ENCODE results near the gene ATP5F1C. TPM values are rescaled to one million over a fixed set of nuclear protein-coding genes. Genes with fewer than 3 reads are reported as not detected.
A peak's percentile ranks its signal among the peaks of the same experiment; 100 is the strongest.
"Not testable (repeated sequence)": the region's sequence is repeated elsewhere in the genome, so short reads cannot be mapped to it uniquely, and the experiment has no call there.

ATP5F1C gene
- total RNA-seq, 1 donor from 2014 or later, result 163 TPM

DNA sequence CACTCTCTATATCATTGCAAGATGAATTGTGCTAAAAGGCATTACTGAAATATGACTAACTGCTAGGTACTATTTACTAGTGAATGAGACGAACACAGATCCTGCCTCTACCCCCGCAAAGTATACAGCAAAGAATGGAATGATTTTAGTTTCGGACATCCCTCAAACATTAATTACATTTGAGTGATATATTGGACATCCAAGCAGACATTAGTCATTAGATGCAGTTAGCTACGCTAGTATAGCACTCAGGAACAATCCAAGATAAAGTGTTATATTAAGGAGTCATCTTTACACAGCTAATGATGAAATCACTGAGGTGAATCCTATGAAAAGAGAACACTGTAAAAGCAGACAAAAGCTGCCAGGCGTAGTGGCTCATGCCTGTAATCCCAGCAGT, 23.0 kb downstream of the ATP5F1C start:
- intact Hi-C loops (cut with DNase I), result no loop called here
- no peaks in the 10 kb centered on the region for H3K27me3 ChIP-seq
- TF ChIP-seq, protein P1, sequence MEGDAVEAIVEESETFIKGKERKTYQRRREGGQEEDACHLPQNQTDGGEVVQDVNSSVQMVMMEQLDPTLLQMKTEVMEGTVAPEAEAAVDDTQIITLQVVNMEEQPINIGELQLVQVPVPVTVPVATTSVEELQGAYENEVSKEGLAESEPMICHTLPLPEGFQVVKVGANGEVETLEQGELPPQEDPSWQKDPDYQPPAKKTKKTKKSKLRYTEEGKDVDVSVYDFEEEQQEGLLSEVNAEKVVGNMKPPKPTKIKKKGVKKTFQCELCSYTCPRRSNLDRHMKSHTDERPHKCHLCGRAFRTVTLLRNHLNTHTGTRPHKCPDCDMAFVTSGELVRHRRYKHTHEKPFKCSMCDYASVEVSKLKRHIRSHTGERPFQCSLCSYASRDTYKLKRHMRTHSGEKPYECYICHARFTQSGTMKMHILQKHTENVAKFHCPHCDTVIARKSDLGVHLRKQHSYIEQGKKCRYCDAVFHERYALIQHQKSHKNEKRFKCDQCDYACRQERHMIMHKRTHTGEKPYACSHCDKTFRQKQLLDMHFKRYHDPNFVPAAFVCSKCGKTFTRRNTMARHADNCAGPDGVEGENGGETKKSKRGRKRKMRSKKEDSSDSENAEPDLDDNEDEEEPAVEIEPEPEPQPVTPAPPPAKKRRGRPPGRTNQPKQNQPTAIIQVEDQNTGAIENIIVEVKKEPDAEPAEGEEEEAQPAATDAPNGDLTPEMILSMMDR (IDR thresholded peaks at IDR 0.05), result no peak
- no peak overlapping the region for H3K4me3 ChIP-seq
- no peak overlapping the region for H3K27ac ChIP-seq
- no peaks in the 10 kb centered on the region for H3K4me1 ChIP-seq
- H3K36me3 ChIP-seq, result peaks cover 36% of the 10 kb centered on the region
- DNase-seq (no peak), ATAC-seq (no peak)
- no peaks in the 10 kb centered on the region for H3K9me3 ChIP-seq

DNA sequence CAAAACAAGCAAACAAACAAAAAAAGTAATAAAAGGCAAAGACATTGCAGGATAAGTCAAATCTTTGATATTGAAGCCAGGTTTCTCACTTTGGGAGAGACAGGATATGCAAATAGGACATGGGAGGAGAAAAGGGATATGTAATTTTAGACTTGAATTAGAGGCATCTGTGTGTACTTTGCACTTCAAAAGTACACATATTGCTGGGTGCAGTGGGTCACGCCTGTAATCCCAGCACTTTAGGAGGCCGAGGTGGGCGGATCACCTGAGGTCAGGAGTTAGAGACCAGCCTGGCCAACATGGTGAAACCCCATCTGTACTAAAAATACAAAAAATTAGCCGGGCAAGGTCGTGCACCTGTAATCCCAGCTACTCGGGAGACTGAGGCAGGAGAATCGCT, 23.8 kb downstream of the ATP5F1C start:
- H3K27me3 ChIP-seq; intact Hi-C loops (cut with DNase I); DNase-seq; H3K4me1 ChIP-seq; ATAC-seq; H3K4me3 ChIP-seq; H3K27ac ChIP-seq; H3K9me3 ChIP-seq: not testable (repeated sequence)
- peaks cover 29% of the 10 kb centered on the region for H3K36me3 ChIP-seq

DNA sequence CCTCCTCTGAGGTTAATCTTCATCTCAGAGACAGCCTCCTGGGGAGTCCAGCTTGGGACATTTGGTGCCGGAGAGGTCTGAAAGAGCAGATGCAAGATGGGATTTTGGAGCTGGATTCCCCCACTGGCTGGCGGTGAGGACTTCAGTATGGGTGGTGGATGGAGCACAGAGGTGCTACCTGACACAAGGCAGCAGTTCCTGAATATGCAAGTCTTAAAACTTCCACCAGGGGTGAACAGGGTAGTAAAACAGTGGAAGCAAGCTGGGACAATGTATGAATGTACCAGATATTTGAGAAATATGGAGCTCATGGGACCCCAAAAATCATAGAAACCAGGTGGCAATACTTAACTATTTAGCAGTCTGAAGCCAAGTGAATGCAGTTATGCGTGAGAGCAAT, 25.5 kb downstream of the ATP5F1C start:
- Histone ChIP-seq H3K9me3 (no peaks in the 10 kb centered on the region), H3K36me3 (peaks cover 12% of the 10 kb centered on the region), H3K4me1 (peaks cover 4% of the 10 kb centered on the region), H3K27me3 (no peaks in the 10 kb centered on the region), H3K4me3 (no peak overlapping the region), H3K27ac (no peak overlapping the region)
- TF ChIP-seq, protein P1 (IDR thresholded peaks at IDR 0.05), result no peak
- ATAC-seq (no peak), DNase-seq (no peak)
- intact Hi-C loops (cut with DNase I), result no loop called here

DNA sequence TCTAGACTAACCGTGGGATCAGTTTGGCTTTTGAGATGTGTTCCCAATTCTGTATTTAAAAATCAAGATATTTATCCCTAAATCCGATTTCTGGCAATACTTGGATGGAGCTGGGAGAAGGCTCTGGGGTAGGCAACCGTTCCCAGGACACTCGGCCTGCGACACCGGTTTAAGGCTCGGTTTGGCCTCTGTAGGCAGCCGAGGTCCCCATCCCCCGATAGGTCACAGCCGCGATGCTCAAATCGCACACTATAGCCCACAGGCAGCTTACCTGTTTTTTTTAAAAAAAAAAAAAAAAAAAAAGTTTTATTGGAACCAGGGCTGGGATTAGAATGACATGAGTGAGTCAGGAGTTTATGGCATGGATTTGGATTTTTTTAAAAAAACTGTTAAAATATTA, 29.6 kb downstream of the ATP5F1C start:
- no peak for ATAC-seq
- intact Hi-C loops (cut with DNase I), result no loop called here

DNA sequence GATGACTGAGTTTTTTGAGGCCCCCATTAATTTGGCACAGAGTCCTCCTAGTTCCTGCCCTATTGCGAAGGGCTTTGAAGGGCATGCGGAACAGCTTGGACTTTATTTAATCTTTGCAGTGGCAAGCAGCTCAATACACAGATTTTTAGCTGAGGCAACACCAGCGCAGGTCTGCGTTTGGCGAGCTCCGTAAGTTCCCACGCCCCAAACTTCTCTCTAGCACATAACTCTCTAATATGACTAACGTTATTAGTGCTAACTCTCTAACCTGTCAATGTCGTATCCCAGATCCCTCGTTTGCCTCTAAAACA, 30.0 kb downstream of the ATP5F1C start:
- Histone ChIP-seq H3K36me3 (peaks cover 10% of the 10 kb centered on the region), H3K4me1 (peaks cover 16% of the 10 kb centered on the region), H3K27ac (peak overlapping the region; percentile 62), H3K27me3 (no peaks in the 10 kb centered on the region), H3K9me3 (no peaks in the 10 kb centered on the region), H3K4me3 (peak overlapping the region; percentile 82)
- ATAC-seq (peak; percentile 34), DNase-seq (no peak)
- TF ChIP-seq, protein P1 (IDR thresholded peaks at IDR 0.05), result no peak
- intact Hi-C loops (cut with DNase I), result no loop called here

More for the DNA sequence above, 29.6 kb downstream of the ATP5F1C start:
- no peak for DNase-seq
- Histone ChIP-seq H3K27ac (no peak overlapping the region), H3K27me3 (no peaks in the 10 kb centered on the region), H3K4me1 (peaks cover 16% of the 10 kb centered on the region), H3K36me3 (peaks cover 7% of the 10 kb centered on the region), H3K9me3 (no peaks in the 10 kb centered on the region), H3K4me3 (peak overlapping the region; percentile 82)
- TF ChIP-seq, protein P1 (IDR thresholded peaks at IDR 0.05), result no peak

DNA sequence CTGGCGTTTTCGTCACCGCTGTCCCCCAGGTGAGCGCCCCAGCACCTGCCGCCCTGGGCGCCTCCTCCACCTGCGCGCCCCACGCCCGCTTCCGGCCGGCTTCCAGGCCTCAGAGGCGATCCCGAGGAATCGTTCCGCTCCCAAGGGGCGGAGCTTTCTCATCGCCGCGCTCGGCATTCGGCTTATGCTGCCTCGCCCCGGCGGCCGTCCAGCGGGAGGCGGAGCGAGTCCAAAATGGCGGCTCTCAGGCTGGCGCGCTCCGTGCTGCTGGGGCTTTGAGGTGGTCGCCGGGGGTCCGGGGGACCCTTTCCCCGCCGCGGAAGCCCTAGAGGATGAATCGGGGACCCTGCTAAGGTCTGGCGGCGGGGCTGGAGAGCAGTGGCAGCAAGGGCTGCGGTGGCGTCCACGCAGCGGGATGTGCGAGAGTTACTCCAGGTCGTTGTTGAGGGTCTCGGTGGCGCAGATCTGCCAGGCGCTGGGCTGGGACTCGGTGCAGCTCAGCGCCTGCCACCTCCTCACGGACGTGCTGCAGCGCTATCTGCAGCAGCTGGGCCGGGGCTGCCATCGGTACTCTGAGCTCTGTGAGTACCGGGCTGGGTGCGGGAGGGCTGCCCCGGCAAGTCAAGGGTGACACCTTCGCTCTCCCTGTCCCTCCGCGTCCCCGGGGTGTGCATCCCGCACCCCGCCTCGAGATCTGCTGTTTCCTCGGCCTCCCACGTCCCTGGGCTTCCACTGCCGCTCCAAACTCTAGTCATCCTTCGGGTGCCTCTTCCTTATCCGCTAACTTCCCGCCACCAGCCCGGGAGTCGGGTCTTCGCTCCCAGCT, 30.5 kb downstream of the ATP5F1C start, which contains the start of gene TAF3:
TSS of gene TAF3 (plus strand) at position 211 of the 826 bp plus-strand sequence. CDS start at position 416, 205 bp downstream.
- H3K9me3 ChIP-seq, result no peaks in the 10 kb centered on the region
- intact Hi-C loops (cut with DNase I), result no loop called here
- peak within 1 kb of the TSS; percentile 62 for H3K27ac ChIP-seq
- TF ChIP-seq, protein P1 (IDR thresholded peaks at IDR 0.05), result no peak
- ATAC-seq (peak; percentile 98), DNase-seq (peak; percentile 97)
- H3K4me3 ChIP-seq, result peak within 1 kb of the TSS; percentile 82
- peaks cover 14% of the 10 kb centered on the region for H3K36me3 ChIP-seq
- H3K27me3 ChIP-seq, result no peaks in the 10 kb centered on the region
- peaks cover 16% of the 10 kb centered on the region for H3K4me1 ChIP-seq
